Endothelial cell of umbilical vein (primary cell): Measurements from ENCODE around the gene TRMT44. TPM values are rescaled to one million over a fixed set of nuclear protein-coding genes. Genes with fewer than 3 reads are reported as not detected.

Experiments used
- BruUV-seq: library from RNA; stranded (reverse); fragments of 400-500 nt; replicated peaks from 2 replicates; lab custom pipeline; 2021; lab: Mats Ljungman, UMichigan
- CTCF ChIA-PET: fragments of 300-600, 350-600 bp; sonication (Branson Sonifier 250); formaldehyde crosslinking; loops from one replicate; lab custom pipeline; 2021; ENCODE audit warnings: antibody characterized with exemption, inconsistent platforms; lab: Charles Lee
- POLR2A ChIA-PET: fragments of 300-600, 350-600 bp; sonication (Branson Sonifier 250); formaldehyde crosslinking; loops from one replicate; lab custom pipeline; 2021; ENCODE audit warnings: antibody characterized with exemption, inconsistent platforms; lab: Charles Lee
- DNase-seq: peaks from one replicate; pipeline ENCODE4 v3.0.0-alpha.2; 2011; ENCODE audit warnings: low read depth, low spot score
- FAIRE-seq: peaks from 2 replicates; lab custom pipeline; 2011; peaks lifted over from hg19 to GRCh38; lab: Jason Lieb, UNC
- H2AFZ ChIP-seq: 2 replicates; pipeline ENCODE4 v1.6.0; 2012; ENCODE audit warnings: low read depth, low read length, control low read depth, inconsistent platforms
- H3K27ac ChIP-seq: 2 replicates; pipeline ENCODE4 v1.5.1; 2011; ENCODE audit warnings: low read depth, mild to moderate bottlenecking, control low read depth, low read length, moderate library complexity; ENCODE audit not compliant: insufficient read depth
- H3K27me3 ChIP-seq, 2 experiments: 2 replicates each; pipeline versions ENCODE4 v1.6.0 to v1.6.1; 2011; ENCODE audit warnings: low read length in 2 of 2, mixed read lengths in 1 of 2; ENCODE audit not compliant: control insufficient read depth in 2 of 2, insufficient read depth in 2 of 2
- H3K36me3 ChIP-seq, 2 experiments: 2 replicates in 1 of 2; 3 replicates in 1 of 2; pipeline ENCODE4 v1.5.1; 2011; ENCODE audit warnings: low read length in 2 of 2, mild to moderate bottlenecking in 1 of 2, moderate library complexity in 1 of 2; ENCODE audit not compliant: control insufficient read depth in 2 of 2, insufficient read depth in 2 of 2; ENCODE audit errors: extremely low read depth in 1 of 2
- H3K4me1 ChIP-seq: 3 replicates; pipeline ENCODE4 v1.5.1; 2011; ENCODE audit warnings: mild to moderate bottlenecking, low read length; ENCODE audit not compliant: control insufficient read depth, insufficient read depth; ENCODE audit errors: extremely low read depth
- H3K4me2 ChIP-seq: 2 replicates; pipeline ENCODE4 v1.6.1; 2011; ENCODE audit warnings: low read length, control low read depth, mixed read lengths; ENCODE audit not compliant: insufficient read depth
- H3K4me3 ChIP-seq, 3 experiments: fragments of 200-600 bp in 1 of 3; sonication (generic), shearing (Covaris generic) in 1 of 3; replicated peaks in 1 of 3; 2 replicates each; pipeline ENCODE4 v1.5.1; 2011 to 2016; ENCODE audit warnings: control low read depth in 3 of 3, low read length in 3 of 3, mild to moderate bottlenecking in 2 of 3, inconsistent platforms in 1 of 3, low read depth in 1 of 3, moderate library complexity in 1 of 3; ENCODE audit not compliant: insufficient read depth in 1 of 3
- H3K79me2 ChIP-seq: 2 replicates; pipeline ENCODE4 v1.6.0; 2012; ENCODE audit warnings: low read length, inconsistent platforms; ENCODE audit not compliant: control insufficient read depth, insufficient read depth
- H3K9ac ChIP-seq: replicated peaks from 2 replicates; pipeline ENCODE3; 2011; ENCODE audit warnings: low read length, control low read depth; ENCODE audit not compliant: insufficient read depth; ENCODE audit errors: extremely low read depth
- H3K9me1 ChIP-seq: replicated peaks from 3 replicates; pipeline ENCODE4 v1.6.0; 2011; ENCODE audit warnings: mild to moderate bottlenecking, low read length; ENCODE audit not compliant: control insufficient read depth, insufficient read depth; ENCODE audit errors: extremely low read depth
- H3K9me3 ChIP-seq: replicated peaks from 2 replicates; pipeline ENCODE4 v1.5.1; 2012; ENCODE audit warnings: low read length, inconsistent platforms; ENCODE audit not compliant: control insufficient read depth, insufficient read depth
- H4K20me1 ChIP-seq: replicated peaks from 2 replicates; pipeline ENCODE3; 2011; ENCODE audit warnings: mild to moderate bottlenecking, low read length; ENCODE audit not compliant: control insufficient read depth, insufficient read depth; ENCODE audit errors: extremely low read depth
- EZH2 ChIP-seq: IDR thresholded peaks from 2 replicates; pipeline ENCODE4 v1.6.1; 2012; ENCODE audit warnings: borderline replicate concordance, low read depth, mild to moderate bottlenecking, moderate library complexity, low read length, inconsistent platforms; ENCODE audit not compliant: severe bottlenecking
- FOS ChIP-seq: IDR thresholded peaks from 2 replicates; pipeline ENCODE4 v1.6.1; 2011; ENCODE audit warnings: mild to moderate bottlenecking, low read length, moderate library complexity, borderline replicate concordance; ENCODE audit not compliant: insufficient read depth
- GATA2 ChIP-seq: IDR thresholded peaks from 2 replicates; pipeline ENCODE4 v1.7.0; 2011; ENCODE audit warnings: low read depth, mild to moderate bottlenecking, moderate library complexity, mixed read lengths, low read length; ENCODE audit not compliant: insufficient read length, insufficient read depth
- JUN ChIP-seq: IDR thresholded peaks from 2 replicates; pipeline ENCODE4 v1.6.1; 2011; ENCODE audit warnings: borderline replicate concordance, low read depth; ENCODE audit not compliant: insufficient read length, insufficient read depth
- MAX ChIP-seq: IDR thresholded peaks from 2 replicates; pipeline ENCODE4 v1.6.1; 2011; ENCODE audit not compliant: insufficient read depth, insufficient read length
- MYC ChIP-seq: IDR thresholded peaks from one replicate; pipeline ENCODE4 v1.6.1; 2011; ENCODE audit warnings: mild to moderate bottlenecking, low read depth, low read length
- POLR2A ChIP-seq: IDR thresholded peaks from 2 replicates; pipeline ENCODE4 v1.6.1; 2012; ENCODE audit warnings: low read depth, mild to moderate bottlenecking, control low read depth, low read length
- POLR2AphosphoS5 ChIP-seq: IDR thresholded peaks from 2 replicates; pipeline ENCODE4 v1.6.1; 2012; ENCODE audit warnings: low read depth, mild to moderate bottlenecking, control low read depth, low read length, moderate library complexity; ENCODE audit not compliant: insufficient read depth
- dilution Hi-C: fragments of 300-500 bp; cut with MboI; formaldehyde crosslinking; loops from one replicate; pipeline ENCODE4 v1.15.0; 2019; ENCODE audit warnings: low sequenced_read_pairs; ENCODE audit not compliant: extremely low pct_ligation_motif_present
- intact Hi-C: fragments of 100-400 bp; cut with micrococcal nuclease; formaldehyde crosslinking; loops from one replicate; pipeline ENCODE4 v1.10.0; 2022
- polyA plus RNA-seq, 4 experiments: library from polyadenylated mRNA; depleted of rRNA in 3 of 4; stranded (reverse) in 3 of 4; unstranded in 1 of 4; fragments of >200 nt; gene quantifications; 2 replicates each; pipeline versions ENCODE4 v1.2.1 to v1.2.3, GENCODE V29; 2011 to 2012; ENCODE audit warnings: missing spikeins in 1 of 4
- total RNA-seq: library from RNA; stranded (reverse); gene quantifications from 2 replicates; pipeline ENCODE4 v1.2.3, GENCODE V29; 2021
- TF ChIP-seq, protein P1 (sequence below), 2 donors: IDR thresholded peaks; 1 replicate in 1 of 2; 2 replicates in 1 of 2; pipeline ENCODE4 v1.5.1; 2011; ENCODE audit warnings: low read length in 2 of 2, mild to moderate bottlenecking in 2 of 2, moderate library complexity in 2 of 2, control low read depth in 1 of 2, inconsistent platforms in 1 of 2, low read depth in 1 of 2; ENCODE audit not compliant: insufficient read depth in 1 of 2; ENCODE audit errors: extremely low read depth in 1 of 2

Gene TRMT44
- total and polyA plus RNA-seq, 2 donors (not counting 3 experiments of a cell fraction or from before 2014, with no cell fraction given) = 10.4 to 17.3 TPM

DNA sequence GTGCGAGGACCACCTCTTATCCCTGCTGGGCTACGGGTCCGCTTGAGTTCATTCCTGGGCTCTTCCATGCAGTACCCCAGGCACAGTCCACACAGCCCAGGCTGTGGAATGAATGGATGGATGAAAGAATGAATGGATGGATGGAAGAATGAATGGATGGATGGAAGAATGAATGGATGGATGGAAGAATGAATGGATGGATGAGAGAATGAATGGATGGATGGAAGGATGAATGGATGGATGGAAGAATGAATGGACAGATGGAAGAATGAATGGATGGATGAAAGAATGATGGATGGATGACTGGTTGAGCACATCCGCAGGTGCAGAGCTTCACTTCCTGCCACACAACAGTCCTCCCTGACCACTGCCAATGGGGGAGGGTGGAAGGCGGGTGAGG lies 28.3 kb upstream of the TRMT44 start:
- Histone ChIP-seq H3K4me3 (no peak overlapping the region), H3K27me3 (no peaks in the 10 kb centered on the region), H3K27ac (no peak overlapping the region), H3K9ac (no peak overlapping the region), H3K79me2 (peaks cover 2% of the 10 kb centered on the region), H2AFZ (no peak overlapping the region), H4K20me1 (no peaks in the 10 kb centered on the region), H3K36me3 (peaks cover 0 to 30% of the 10 kb centered on the region in 2 experiments), H3K4me2 (no peak overlapping the region), H3K9me1 (no peaks in the 10 kb centered on the region), H3K4me1 (no peaks in the 10 kb centered on the region), H3K9me3 (no peaks in the 10 kb centered on the region)
- CTCF ChIA-PET = no interaction called here
- dilution Hi-C loops (no loop called here), intact Hi-C loops (no loop called here)
- no peak for DNase-seq
- POLR2A ChIA-PET = no interaction called here
- no peak for FAIRE-seq
- TF ChIP-seq POLR2A = no peak
- no peak for TF ChIP-seq POLR2AphosphoS5
- TF ChIP-seq JUN = no peak
- TF ChIP-seq, protein P1, sequence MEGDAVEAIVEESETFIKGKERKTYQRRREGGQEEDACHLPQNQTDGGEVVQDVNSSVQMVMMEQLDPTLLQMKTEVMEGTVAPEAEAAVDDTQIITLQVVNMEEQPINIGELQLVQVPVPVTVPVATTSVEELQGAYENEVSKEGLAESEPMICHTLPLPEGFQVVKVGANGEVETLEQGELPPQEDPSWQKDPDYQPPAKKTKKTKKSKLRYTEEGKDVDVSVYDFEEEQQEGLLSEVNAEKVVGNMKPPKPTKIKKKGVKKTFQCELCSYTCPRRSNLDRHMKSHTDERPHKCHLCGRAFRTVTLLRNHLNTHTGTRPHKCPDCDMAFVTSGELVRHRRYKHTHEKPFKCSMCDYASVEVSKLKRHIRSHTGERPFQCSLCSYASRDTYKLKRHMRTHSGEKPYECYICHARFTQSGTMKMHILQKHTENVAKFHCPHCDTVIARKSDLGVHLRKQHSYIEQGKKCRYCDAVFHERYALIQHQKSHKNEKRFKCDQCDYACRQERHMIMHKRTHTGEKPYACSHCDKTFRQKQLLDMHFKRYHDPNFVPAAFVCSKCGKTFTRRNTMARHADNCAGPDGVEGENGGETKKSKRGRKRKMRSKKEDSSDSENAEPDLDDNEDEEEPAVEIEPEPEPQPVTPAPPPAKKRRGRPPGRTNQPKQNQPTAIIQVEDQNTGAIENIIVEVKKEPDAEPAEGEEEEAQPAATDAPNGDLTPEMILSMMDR (IDR thresholded peaks at IDR 0.05; ENCODE audit: extremely low read depth in 1 of 2, insufficient read depth in 1 of 2, low read depth in 1 of 2, low read length in 2 of 2) = no peak
- TF ChIP-seq FOS = no peak
- no peak for TF ChIP-seq EZH2
- no peak for TF ChIP-seq MAX
- TF ChIP-seq GATA2 = no peak
- no peak for TF ChIP-seq MYC
- no TSS peak for BruUV-seq
